ENCODE data around the gene HSPB9. TPM values are rescaled to one million over a fixed set of nuclear protein-coding genes. Genes with fewer than 3 reads are reported as not detected.

The HSPB9 gene
- total RNA-seq, 2 donors from 2014 or later = not detected

DNA sequence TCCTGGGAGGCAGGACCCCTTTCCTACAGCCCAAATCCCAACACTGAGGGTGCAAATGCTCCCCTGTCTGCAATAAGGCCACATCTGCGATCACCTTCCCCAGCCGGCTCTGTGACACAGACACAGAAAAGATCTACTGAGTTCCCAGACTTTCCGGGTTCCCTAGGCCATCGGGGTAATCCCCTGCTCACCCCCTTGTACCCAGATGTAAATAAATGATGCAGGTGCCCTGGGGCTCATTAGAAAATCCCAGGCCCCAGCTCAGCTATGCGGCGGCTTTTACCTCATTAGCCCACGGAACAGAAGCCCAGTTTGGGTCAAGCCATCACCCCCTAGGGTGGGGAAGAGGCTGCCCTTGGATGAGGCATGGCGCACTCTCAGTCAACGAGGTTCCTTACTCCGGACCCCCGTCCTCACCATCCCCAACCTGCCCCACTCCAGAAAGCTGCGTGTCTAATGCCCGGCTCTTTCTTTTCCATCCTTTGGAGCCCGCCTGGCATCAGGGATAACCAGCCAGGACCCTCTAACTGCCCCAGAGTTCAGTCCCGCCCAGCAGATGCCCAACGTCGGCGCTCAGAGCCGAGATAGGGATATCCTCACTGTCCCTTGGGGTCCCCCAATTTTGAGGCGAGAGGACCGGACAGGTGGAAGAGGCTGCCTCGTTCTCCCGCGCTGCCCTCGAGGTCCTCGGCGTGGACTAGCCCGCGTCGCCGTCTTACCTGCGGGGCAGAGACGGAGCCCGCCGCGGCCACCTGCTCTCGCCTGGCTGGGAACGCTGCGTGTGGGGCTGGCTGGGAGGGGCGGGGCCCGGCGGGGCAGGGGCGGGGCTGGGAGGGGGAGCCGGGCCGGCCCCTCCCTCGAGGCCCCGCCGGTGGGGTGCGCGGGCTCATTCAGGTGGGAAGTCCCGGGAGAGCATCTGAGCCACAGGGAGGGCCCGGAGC lies 24.6 kb upstream of the HSPB9 start, which contains the start of gene ZNF385C:
Gene ZNF385C, minus strand, starts transcription at position 783 of the 941 bp plus-strand sequence. CDS start 35,417 bp downstream, outside the sequence.
- intact Hi-C loops (cut with DNase I, micrococcal nuclease) = no loop called here
- ATAC-seq (peak; percentile 65), DNase-seq (peak in 1 of 2 donors; percentile 48)

DNA sequence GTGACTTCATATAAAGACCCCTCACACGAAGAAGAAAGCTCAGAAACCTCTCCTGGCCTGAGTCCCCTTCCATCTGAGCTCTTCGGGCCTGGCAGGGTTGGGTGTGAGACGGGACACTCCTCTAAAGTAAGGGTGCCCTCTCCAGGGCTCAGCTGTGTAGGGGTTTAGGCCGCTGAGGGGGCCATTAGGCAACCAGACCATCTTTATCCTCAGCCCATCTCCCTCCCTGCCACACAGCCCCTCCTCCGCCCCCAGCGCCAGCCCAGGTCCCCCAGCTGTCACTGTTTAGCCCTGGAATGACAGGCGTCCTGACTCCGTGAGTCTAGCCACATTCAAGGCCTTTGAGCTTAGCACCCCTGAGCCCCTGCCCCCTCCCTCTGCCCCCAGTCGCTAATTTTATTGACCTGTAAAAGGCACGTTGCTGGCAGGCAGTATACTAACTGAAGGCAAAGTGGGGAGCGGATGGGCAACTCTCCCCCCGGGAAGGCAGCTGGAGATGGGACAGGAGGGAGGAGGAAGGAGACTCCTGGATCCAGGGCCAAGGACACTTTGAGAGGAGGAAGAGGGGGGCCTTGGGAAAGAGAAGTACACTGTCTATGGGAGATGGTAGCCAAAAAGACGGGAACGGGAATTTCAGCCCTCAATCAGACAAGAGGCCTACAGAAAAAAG lies 23.7 kb upstream of the HSPB9 start:
- ATAC-seq (peak; percentile 30), DNase-seq (no peak)
- intact Hi-C loops (cut with DNase I, micrococcal nuclease) = no loop called here

GRCh38 chr17:42101513-42102292 lies 20.9 kb upstream of the HSPB9 start:
- peak; percentile 83 for ATAC-seq
- peak in 1 of 2 donors; percentile 82 for DNase-seq
- intact Hi-C loops (cut with DNase I, micrococcal nuclease) = no loop called here

GRCh38 chr17:42103221-42103954 lies 19.2 kb upstream of the HSPB9 start:
- intact Hi-C loops (cut with DNase I, micrococcal nuclease) = no loop called here
- ATAC-seq (no peak), DNase-seq (no peak)

DNA sequence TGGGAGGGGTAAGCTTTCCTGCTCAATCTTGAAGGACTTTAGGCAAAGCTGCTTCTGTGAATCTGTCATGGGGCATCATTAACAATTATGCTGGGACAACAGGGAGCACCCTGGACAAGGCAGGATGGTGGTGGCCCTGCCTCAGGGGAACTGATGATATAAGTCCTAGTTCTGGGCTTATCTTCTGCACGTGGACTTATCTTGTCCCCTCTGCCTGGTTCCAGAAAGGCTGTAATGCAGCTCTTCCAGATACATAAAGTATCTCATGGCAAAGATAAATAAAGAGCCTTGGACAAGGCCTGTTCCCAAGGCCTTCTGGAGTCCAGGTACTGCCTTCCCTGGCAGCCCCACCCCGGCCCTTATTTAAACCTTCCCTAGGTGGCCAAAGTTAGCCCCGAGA lies 18.3 kb upstream of the HSPB9 start:
- intact Hi-C loops (cut with DNase I, micrococcal nuclease) = no loop called here
- DNase-seq = no peak
- no peak for ATAC-seq

DNA sequence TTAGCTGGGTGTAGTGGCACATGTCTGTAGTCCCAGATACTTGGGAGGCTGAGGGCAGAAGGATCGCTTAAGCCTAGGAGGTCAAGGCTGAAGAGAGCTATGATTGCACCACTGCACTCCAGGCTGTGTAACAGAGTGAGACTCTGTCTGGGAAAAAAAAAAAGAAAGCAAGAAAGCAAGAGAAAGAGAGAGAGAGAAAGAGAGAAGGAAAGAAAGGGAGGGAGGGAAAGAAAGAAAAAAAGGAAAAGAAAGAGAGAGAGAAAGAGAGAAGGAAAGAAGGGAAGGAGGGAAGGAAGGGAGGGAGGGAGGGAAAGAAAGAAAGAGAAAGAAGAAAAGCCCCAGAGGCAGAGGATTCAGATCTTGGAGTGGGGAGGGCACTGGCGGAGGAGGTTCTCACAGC lies 16.6 kb upstream of the HSPB9 start:
- intact Hi-C loops (cut with DNase I, micrococcal nuclease) = no loop called here
- DNase-seq = no peak
- no peak for ATAC-seq

GRCh38 chr17:42107124-42107523 lies 15.5 kb upstream of the HSPB9 start:
- DNase-seq (no peak), ATAC-seq (no peak)
- intact Hi-C loops (cut with DNase I, micrococcal nuclease) = no loop called here

DNA sequence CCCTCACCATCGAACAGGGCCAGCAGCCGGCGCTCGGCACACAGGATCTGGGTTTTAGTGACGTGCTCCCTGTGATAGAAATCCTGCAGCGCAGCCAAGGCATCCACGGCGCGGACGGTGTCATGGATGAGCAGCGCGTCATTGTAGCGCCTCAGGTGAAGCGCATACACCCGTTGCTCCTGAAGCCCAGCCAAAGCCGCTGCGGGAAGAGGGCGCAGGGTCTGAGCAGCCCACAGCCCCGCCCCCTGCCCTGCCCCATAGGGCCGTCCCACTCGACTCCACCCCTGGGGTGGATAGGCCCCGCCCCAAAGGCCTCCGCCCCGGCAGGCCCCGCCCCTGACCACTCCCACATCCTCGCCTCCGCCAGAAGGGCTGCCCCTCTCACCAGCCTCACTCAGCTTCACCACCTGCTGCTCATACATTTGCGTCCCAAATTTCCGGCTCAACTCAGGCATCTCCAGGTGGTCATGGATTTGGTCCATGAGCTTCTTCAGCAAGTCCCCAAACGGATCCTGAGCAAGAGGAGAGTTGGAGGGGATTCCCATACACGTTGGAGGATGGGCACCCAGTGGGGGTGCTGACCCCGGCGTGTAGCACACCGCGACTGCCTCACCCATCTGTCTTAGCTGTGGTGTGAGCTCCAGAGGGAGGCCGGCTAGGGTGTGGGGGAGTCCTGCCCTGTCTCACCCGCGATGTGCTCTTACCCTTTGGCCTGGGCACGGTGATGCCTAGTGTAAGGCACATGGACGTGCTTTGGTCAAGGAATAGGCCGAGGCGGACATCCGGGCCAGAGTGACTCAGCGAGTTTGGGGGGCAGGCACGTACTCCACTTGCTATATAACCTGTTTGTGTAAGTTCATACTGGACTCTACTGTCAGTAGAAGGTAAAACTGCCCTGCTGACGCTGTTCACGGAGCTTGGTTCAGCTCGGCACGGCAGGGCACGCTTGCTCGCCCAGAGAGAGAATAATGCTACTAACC lies 14.7 kb upstream of the HSPB9 start:
- peak; percentile 87 to 96 for DNase-seq
- intact Hi-C loops (cut with DNase I, micrococcal nuclease) = no loop called here
- ATAC-seq = peak; percentile 84

DNA sequence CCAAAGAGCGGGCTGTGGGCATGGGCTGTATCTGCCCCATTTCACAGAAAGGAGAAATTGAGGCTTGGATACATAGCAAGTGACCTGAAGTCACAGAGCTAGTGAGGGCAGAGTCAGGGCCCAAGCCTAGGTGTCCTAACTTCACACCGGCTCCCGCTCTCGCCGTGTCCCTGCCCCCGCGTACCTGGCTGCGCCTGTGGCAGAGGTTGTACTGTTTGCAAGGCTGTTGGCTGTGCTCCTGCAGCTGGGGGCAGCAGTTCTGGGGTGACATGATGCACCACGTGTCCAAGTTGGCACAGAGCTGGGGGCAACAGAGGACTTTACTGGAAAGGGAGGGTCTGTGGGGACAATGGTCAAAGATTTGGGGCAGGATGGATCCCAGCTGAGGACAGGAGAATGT lies 13.5 kb upstream of the HSPB9 start:
- intact Hi-C loops (cut with DNase I, micrococcal nuclease) = no loop called here
- DNase-seq = no peak
- no peak for ATAC-seq

GRCh38 chr17:42110301-42111264 lies 12.0 kb upstream of the HSPB9 start:
- intact Hi-C loops (cut with DNase I, micrococcal nuclease) = loop anchor here in 1 of 2 donors (10.0 kb wide), 2 partner anchors 56 to 146 kb away; partner anchors contain the start of genes C17orf113 and CNP
- ATAC-seq (no peak), DNase-seq (no peak)

- ATAC-seq (no peak), DNase-seq (no peak)
- intact Hi-C loops (cut with DNase I, micrococcal nuclease) = loop anchor here in 1 of 2 donors (10.0 kb wide), 2 partner anchors 56 to 146 kb away; partner anchors contain the start of genes C17orf113 and CNP
Observed at GRCh38 chr17:42111265-42111636, 11.4 kb upstream of the HSPB9 start.

GRCh38 chr17:42111871-42112551 lies 10.6 kb upstream of the HSPB9 start:
- DNase-seq (peak; percentile 56 to 59), ATAC-seq (peak; percentile 48)
- intact Hi-C loops (cut with DNase I, micrococcal nuclease) = loop anchor here in 1 of 2 donors (10.0 kb wide), 2 partner anchors 57 to 147 kb away; partner anchors contain the start of genes C17orf113 and CNP

GRCh38 chr17:42112552-42113176 lies 9.9 kb upstream of the HSPB9 start, which contains the start of gene DHX58:
Gene DHX58, minus strand, starts transcription at chr17:42112714. Its CDS starts 822 bp downstream, at chr17:42111892.
- intact Hi-C loops (cut with DNase I, micrococcal nuclease) = loop anchor here in 1 of 2 donors (10.0 kb wide), 2 partner anchors 58 to 148 kb away; partner anchors contain the start of genes C17orf113 and CNP
- peak; percentile 83 to 84 for DNase-seq
- peak; percentile 84 for ATAC-seq

GRCh38 chr17:42113293-42114069 lies 9.1 kb upstream of the HSPB9 start:
- intact Hi-C loops (cut with DNase I, micrococcal nuclease) = loop anchor here in 1 of 2 donors (10.0 kb wide), 2 partner anchors 59 to 149 kb away; partner anchors contain the start of genes C17orf113 and CNP
- no peak for DNase-seq
- ATAC-seq = no peak

All from left colon (tissue), 2 donors.